Loucy (cell line): ENCODE measurements around the gene KRTAP10-4.

Experiments
- EZH2phosphoT487 ChIP-seq: fragments of 200-600 bp; IDR thresholded peaks from 2 replicates; pipeline ENCODE4 v1.6.1; 2018; ENCODE audit warnings: antibody characterized with exemption, mild to moderate bottlenecking, moderate library complexity, borderline replicate concordance
- TF ChIP-seq, protein P1 (sequence below): fragments of 200-600 bp; sonication (generic); conservative IDR thresholded peaks from 2 replicates; pipeline ENCODE4 v1.5.1; 2014; ENCODE audit warnings: mild to moderate bottlenecking, antibody characterized with exemption, low read length

DNA sequence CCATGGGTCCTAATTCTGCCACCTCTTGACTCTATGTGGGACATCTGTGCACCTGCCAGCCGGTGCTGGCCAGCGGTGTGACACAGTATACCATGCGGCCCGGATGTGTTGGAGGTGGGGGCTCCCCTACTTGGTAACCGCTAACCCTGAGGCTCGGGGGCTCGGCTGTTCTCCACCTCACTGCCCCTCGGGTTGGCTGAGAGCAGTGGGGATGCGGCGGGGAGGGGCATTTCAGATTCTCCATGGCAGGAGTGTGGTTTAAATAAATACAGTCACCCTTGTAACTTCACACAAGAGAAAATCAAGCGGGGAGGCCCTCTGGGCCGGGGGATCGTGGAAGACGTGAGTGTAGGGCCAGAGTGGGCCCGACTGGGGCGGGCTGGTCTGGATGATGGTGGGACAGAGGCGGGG, 44.5 kb upstream of the KRTAP10-4 start:
- TF ChIP-seq, protein P1, sequence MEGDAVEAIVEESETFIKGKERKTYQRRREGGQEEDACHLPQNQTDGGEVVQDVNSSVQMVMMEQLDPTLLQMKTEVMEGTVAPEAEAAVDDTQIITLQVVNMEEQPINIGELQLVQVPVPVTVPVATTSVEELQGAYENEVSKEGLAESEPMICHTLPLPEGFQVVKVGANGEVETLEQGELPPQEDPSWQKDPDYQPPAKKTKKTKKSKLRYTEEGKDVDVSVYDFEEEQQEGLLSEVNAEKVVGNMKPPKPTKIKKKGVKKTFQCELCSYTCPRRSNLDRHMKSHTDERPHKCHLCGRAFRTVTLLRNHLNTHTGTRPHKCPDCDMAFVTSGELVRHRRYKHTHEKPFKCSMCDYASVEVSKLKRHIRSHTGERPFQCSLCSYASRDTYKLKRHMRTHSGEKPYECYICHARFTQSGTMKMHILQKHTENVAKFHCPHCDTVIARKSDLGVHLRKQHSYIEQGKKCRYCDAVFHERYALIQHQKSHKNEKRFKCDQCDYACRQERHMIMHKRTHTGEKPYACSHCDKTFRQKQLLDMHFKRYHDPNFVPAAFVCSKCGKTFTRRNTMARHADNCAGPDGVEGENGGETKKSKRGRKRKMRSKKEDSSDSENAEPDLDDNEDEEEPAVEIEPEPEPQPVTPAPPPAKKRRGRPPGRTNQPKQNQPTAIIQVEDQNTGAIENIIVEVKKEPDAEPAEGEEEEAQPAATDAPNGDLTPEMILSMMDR = no peak
- no peak for TF ChIP-seq EZH2phosphoT487
